Stromal cell of bone marrow (primary cell): ENCODE data around the gene MYCBPAP.
A peak's percentile ranks its signal among the peaks of the same experiment; 100 is the strongest.
"Not testable (repeated sequence)": the region's sequence is repeated elsewhere in the genome, so short reads cannot be mapped to it uniquely, and the experiment has no call there.

ENCODE experiments used
- DNase-seq: peaks from one replicate; pipeline ENCODE4 v3.0.0-alpha.2; 2012; ENCODE audit warnings: low read depth

MYCBPAP gene

GRCh38 chr17:50471009-50471905 lies 37.0 kb upstream of the MYCBPAP start:
- no peak for DNase-seq

- DNase-seq = no peak
Measured at GRCh38 chr17:50472286-50472685, 36.0 kb upstream of the MYCBPAP start.

- not testable (repeated sequence) for DNase-seq
Measured at GRCh38 chr17:50472761-50473161, 35.5 kb upstream of the MYCBPAP start.

GRCh38 chr17:50473901-50474300 lies 34.3 kb upstream of the MYCBPAP start:
- DNase-seq = no peak

GRCh38 chr17:50474523-50474922 lies 33.7 kb upstream of the MYCBPAP start:
- no peak for DNase-seq

GRCh38 chr17:50475362-50475761 lies 32.9 kb upstream of the MYCBPAP start:
- no peak for DNase-seq

- DNase-seq = not testable (repeated sequence)
Measured at GRCh38 chr17:50475775-50476544, 32.3 kb upstream of the MYCBPAP start.

- DNase-seq = no peak
Measured at GRCh38 chr17:50476545-50477315, 31.5 kb upstream of the MYCBPAP start.

- DNase-seq = no peak
Measured at GRCh38 chr17:50477976-50478375, 30.3 kb upstream of the MYCBPAP start.

- DNase-seq = peak; percentile 63
Measured at GRCh38 chr17:50478391-50479381, 29.6 kb upstream of the MYCBPAP start, which contains the start of gene RSAD1. TSS of gene RSAD1 (plus strand) at chr17:50478860. CDS start at chr17:50478885, 25 bp downstream.

GRCh38 chr17:50479522-50480141 lies 28.6 kb upstream of the MYCBPAP start:
- DNase-seq = peak; percentile 44

GRCh38 chr17:50480142-50480764 lies 28.0 kb upstream of the MYCBPAP start:
- no peak for DNase-seq

- no peak for DNase-seq
Measured at GRCh38 chr17:50480854-50481490, 27.3 kb upstream of the MYCBPAP start.

GRCh38 chr17:50481648-50482047 lies 26.6 kb upstream of the MYCBPAP start:
- no peak for DNase-seq

GRCh38 chr17:50482110-50482509 lies 26.1 kb upstream of the MYCBPAP start:
- DNase-seq = no peak

GRCh38 chr17:50482516-50482915 lies 25.7 kb upstream of the MYCBPAP start:
- peak; percentile 96 for DNase-seq

GRCh38 chr17:50483266-50483665 lies 25.0 kb upstream of the MYCBPAP start:
- DNase-seq = no peak

- no peak for DNase-seq
Measured at GRCh38 chr17:50484386-50485155, 23.7 kb upstream of the MYCBPAP start.
